IPS-15b (cell line): ENCODE data around the gene GPR150.
"Not testable (repeated sequence)": the region's sequence is repeated elsewhere in the genome, so short reads cannot be mapped to it uniquely, and the experiment has no call there.

Source experiments
- H3K27me3 ChIP-seq: one replicate; pipeline ENCODE4 v1.6.1; 2013; ENCODE audit warnings: low read length; ENCODE audit not compliant: control insufficient read depth, insufficient read depth
- H3K36me3 ChIP-seq: one replicate; pipeline ENCODE4 v1.6.1; 2013; ENCODE audit warnings: low read length; ENCODE audit not compliant: control insufficient read depth, insufficient read depth
- H3K4me1 ChIP-seq: one replicate; pipeline ENCODE4 v1.6.1; 2013; ENCODE audit warnings: mild to moderate bottlenecking, low read length; ENCODE audit not compliant: control insufficient read depth, insufficient read depth
- H3K4me3 ChIP-seq: one replicate; pipeline ENCODE4 v1.5.1; 2013; ENCODE audit warnings: low read depth, low read length
- H3K9ac ChIP-seq: one replicate; pipeline ENCODE4 v1.6.1; 2013; ENCODE audit warnings: low read depth, mild to moderate bottlenecking, low read length
- H3K9me3 ChIP-seq: one replicate; pipeline ENCODE4 v1.6.1; 2013; ENCODE audit warnings: mild to moderate bottlenecking, low read length; ENCODE audit not compliant: control insufficient read depth, insufficient read depth

Gene GPR150

DNA sequence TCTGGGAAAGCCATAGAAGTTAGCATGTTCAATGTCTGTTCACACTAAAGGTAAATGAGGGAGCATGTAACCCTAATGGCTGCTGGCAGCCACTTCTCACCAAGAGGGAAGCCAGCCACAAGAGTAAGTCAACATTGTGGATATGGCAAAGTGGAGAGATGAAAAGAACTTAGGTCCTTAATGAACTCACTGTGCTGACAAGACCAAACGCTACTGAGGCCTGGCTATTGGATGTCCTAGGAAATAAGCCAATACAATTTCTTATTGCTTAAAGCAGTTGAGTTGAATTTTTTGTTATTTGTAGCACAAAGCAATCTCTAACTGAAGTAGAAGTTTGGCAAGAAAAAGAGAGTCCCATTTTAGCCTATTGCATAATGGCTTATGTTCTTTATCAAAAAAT, 6.8 kb downstream of the GPR150 start:
- Histone ChIP-seq H3K27me3 (peaks cover 22% of the 10 kb centered on the region), H3K9me3 (peaks cover 10% of the 10 kb centered on the region), H3K4me1 (no peaks in the 10 kb centered on the region), H3K9ac (no peak overlapping the region), H3K4me3 (no peak overlapping the region), H3K36me3 (no peaks in the 10 kb centered on the region)

DNA sequence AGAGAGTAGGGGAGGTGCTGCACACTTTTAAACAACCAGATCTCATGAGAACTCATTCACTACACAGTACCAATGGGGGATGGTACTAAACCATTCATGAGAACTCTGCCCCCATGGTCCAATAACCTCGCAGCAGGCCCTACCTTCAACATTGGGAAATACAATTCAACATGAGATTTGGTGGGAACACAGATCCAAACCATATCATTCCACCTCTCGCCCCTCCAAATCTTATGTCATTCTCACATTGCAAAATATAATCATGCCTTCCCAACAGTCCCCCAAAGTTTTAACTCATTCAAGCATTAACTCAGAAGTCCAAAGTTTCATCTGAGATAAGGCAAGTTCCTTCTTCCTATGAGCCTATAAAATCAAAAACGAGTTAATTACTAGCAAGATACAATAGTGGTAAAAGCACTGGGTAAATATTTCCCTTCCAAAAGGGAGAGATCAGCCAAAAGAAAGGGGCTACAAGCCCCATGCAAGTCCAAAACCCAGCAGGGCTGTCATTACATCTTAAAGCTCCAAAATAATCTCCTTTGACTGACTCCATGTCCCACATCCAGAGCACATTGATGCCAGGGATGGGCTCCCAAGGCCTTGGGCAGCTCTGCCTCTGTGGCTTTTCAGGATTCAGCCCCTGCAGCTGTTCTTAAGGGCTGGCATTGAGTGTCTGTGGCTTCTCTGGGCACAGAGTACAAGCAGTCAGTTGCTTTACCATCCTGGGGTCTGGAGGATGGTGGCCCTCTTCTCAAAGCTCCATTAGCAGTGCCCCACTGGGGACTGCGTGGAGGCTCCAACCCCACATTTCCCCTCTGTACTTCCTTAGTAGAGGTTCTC, 8.3 kb downstream of the GPR150 start:
- H3K9me3 ChIP-seq: peaks cover 10% of the 10 kb centered on the region
- no peak overlapping the region for H3K9ac ChIP-seq
- H3K27me3 ChIP-seq: peaks cover 7% of the 10 kb centered on the region
- H3K4me1 ChIP-seq: no peaks in the 10 kb centered on the region
- H3K4me3 ChIP-seq: no peak overlapping the region
- no peaks in the 10 kb centered on the region for H3K36me3 ChIP-seq

DNA sequence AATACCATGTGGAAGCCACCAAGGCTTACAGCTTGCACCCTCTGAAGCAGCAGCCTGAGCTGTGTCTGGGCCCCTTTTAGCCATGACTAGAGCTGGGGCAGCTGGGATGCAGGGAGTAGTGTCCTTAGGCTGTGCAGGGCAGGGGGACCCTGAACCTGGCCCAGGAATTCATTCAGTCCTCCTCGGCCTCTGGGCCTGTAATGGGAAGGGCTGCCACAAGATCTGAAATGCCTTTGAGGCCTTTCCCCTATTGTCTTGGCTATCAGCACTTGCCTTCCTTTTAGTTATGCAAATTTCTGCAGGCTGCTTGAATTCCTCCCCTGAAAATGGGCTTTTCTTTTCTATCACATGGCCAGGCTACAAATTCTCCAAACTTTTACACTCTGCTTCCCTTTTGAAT, 9.0 kb downstream of the GPR150 start:
- H3K27me3 ChIP-seq: no peaks in the 10 kb centered on the region
- H3K4me1 ChIP-seq: no peaks in the 10 kb centered on the region
- H3K9ac ChIP-seq: no peak overlapping the region
- peaks cover 10% of the 10 kb centered on the region for H3K9me3 ChIP-seq
- H3K36me3 ChIP-seq: no peaks in the 10 kb centered on the region
- H3K4me3 ChIP-seq: no peak overlapping the region

DNA sequence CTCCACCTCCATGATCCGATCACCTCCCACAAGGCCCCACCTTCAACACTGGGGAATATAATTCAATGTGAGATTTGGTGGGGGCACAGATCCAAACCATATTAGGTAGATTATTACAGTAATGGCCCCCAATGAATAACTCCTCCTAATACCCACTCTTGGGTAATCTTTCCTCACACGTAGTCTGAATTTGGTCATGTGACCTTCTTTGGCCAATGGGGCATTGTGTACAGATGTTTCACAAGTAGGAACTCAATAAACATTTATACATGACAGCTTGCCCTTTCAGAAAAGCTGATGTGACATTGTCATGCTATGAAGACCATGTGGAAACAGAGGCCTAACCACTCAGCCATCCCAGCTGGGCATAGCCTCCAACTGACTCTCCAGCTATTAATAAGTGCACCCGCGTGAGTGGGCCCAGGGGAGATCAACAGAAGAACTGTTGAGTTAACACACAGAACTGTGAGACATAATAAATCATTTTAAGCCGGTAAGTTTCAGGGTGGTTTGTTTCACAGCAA, 10.6 kb downstream of the GPR150 start:
- H3K36me3 ChIP-seq: no peaks in the 10 kb centered on the region
- no peak overlapping the region for H3K4me3 ChIP-seq
- no peak overlapping the region for H3K9ac ChIP-seq
- H3K9me3 ChIP-seq: peaks cover 10% of the 10 kb centered on the region
- H3K4me1 ChIP-seq: no peaks in the 10 kb centered on the region
- no peaks in the 10 kb centered on the region for H3K27me3 ChIP-seq

DNA sequence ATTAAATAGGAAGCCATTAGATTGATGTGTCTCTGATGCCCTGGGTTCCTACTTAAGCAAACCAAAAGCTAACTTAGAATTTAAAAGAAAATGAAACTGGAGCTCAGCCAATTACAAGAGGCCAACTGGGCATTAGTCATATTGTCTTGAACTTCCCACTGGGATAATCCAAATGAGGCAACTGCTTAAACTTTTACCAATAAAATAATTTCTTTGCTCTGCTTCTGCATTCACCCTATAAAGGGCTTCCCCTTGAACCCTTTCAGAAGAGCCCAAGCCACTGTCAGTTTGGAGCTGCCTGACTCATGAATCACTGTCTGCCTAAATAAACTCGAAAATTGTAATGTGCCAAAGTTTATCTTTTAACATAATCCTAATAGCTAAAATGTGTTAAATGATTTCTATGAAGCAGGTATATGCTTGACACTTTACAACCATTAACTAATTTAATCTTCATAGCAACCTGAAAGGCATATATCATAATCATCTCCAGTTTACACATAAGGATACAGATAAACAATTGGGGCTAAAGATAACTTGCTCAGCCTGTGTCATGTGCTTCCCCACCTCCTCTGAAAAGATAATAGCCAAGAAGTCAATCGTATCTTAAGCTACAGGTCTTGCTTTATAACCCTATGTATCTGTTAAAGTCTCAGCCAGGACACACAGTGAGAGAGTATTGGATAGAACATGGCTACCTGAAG, 11.5 kb downstream of the GPR150 start:
- no peaks in the 10 kb centered on the region for H3K4me1 ChIP-seq
- H3K36me3 ChIP-seq: no peaks in the 10 kb centered on the region
- no peak overlapping the region for H3K4me3 ChIP-seq
- no peaks in the 10 kb centered on the region for H3K27me3 ChIP-seq
- no peak overlapping the region for H3K9ac ChIP-seq
- peaks cover 10% of the 10 kb centered on the region for H3K9me3 ChIP-seq

DNA sequence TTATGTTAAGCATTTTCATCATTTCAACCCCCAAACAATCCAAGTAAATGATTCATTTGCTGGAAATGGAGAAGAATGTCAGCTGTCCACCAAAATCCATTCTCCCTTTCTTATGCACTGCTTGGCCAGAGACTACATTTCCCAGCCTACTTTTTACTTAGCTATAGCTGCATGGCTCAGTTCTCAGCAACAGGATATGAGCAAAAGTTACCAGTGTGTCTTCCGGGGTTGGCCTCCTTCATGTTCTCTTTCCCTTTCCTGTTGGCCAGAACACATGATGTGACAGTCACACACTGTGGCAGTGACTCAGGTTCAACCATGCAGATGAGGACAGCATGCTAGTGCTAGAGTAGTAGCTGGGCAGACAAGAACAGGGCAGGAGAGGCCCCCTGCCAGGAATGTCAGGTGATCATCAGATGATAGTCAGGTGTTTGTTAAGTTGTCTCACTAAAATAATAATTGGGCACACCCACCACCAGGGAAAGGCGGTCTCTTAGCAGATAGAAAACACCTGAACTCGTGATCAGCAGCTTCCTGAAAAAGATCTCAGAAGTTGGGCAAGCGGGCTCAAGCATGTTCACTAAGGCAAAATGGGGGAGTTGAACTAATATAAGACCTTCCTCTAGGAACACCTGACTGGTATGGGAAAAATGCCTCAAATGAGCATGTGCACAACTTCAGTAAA, 12.2 kb downstream of the GPR150 start:
- H3K36me3 ChIP-seq: no peaks in the 10 kb centered on the region
- no peak overlapping the region for H3K4me3 ChIP-seq
- H3K9me3 ChIP-seq: peaks cover 10% of the 10 kb centered on the region
- H3K27me3 ChIP-seq: no peaks in the 10 kb centered on the region
- H3K4me1 ChIP-seq: no peaks in the 10 kb centered on the region
- no peak overlapping the region for H3K9ac ChIP-seq

DNA sequence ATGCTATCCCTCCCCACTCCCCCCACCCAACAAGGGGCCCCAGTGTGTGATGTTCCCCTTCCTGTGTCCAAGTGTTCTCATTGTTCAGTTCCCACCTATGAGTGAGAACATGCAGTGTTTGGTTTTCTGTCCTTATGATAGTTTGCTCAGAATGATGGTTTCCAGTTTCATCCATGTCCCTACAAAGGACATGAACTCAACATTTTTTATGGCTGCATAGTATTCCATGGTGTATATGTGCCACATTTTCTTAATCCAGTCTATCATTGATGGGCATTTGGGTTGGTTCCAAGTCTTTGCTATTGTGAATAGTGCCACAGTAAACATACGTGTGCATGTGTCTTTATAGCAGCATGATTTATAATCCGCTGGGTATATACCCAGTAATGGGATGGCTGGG, 13.1 kb downstream of the GPR150 start:
- H3K9ac ChIP-seq, H3K9me3 ChIP-seq, H3K36me3 ChIP-seq, H3K4me3 ChIP-seq, H3K4me1 ChIP-seq, H3K27me3 ChIP-seq: not testable (repeated sequence)

DNA sequence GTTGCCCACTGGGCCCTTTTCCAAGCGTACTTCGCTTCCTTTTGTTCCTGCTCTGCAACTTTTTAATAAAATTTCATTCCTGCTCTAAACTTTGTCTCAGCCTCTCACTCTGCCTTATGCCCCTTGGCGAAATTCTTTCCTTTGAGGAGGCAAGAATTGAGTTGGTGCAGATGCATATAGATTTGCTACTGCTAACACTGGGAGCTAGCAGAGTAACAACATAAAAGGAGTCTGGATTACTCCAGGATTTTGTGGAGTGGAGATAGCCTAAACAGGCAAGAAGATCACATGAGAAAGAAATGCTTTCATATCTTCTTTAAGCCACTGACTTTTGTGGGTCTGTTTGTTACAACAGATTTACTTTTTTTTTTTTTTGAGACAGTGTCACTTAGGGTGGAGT, 13.8 kb downstream of the GPR150 start:
- peaks cover 4% of the 10 kb centered on the region for H3K9me3 ChIP-seq
- H3K4me3 ChIP-seq: no peak overlapping the region
- H3K27me3 ChIP-seq: no peaks in the 10 kb centered on the region
- H3K36me3 ChIP-seq: no peaks in the 10 kb centered on the region
- no peaks in the 10 kb centered on the region for H3K4me1 ChIP-seq
- H3K9ac ChIP-seq: no peak overlapping the region

DNA sequence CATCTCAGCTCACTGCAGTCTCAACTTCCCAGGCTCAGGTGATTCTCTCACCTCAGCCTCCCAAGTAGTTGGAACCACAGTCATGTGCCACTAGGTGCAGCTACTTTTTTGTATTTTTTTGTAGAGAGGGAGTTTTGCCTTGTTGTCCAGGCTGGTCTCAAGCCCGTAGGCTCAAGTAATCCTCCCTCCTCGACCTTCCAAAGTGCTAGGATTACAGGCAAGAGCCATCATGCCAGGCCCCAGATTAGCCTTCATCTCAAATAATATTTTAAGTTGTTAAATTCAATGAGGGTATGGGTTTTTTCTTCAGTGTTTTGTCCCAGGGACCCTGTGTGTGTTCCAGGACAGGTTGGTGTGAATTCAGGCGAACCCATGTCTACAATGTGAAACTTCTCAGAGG, 14.2 kb downstream of the GPR150 start:
- H3K9ac ChIP-seq: no peak overlapping the region

DNA sequence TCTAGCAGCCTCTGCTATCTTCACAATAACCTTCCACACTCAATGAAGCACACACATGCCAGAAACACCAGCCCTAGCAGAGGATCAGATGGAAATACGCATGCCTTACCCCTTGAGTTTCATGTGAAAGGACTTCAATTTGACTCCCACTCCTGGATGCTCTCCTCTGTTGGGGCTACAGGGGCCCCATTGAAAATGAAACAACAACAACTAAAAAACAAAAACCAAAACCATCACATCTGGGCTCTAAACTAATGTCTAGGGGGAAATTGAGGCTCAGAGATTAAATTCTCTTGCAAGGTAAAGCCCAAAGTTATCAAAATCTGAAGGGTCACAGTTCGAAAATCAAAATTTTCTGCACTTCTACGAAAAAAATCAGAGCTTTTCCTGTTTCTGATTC, 18.7 kb downstream of the GPR150 start:
- H3K36me3 ChIP-seq: no peaks in the 10 kb centered on the region
- H3K9ac ChIP-seq: no peak overlapping the region
- no peaks in the 10 kb centered on the region for H3K4me1 ChIP-seq
- H3K9me3 ChIP-seq: no peaks in the 10 kb centered on the region
- no peak overlapping the region for H3K4me3 ChIP-seq
- H3K27me3 ChIP-seq: no peaks in the 10 kb centered on the region

More for the DNA sequence above, 14.2 kb downstream of the GPR150 start:
- Histone ChIP-seq H3K27me3 (no peaks in the 10 kb centered on the region), H3K36me3 (no peaks in the 10 kb centered on the region), H3K4me3 (no peak overlapping the region), H3K4me1 (no peaks in the 10 kb centered on the region), H3K9me3 (peaks cover under 1% of the 10 kb centered on the region)

DNA sequence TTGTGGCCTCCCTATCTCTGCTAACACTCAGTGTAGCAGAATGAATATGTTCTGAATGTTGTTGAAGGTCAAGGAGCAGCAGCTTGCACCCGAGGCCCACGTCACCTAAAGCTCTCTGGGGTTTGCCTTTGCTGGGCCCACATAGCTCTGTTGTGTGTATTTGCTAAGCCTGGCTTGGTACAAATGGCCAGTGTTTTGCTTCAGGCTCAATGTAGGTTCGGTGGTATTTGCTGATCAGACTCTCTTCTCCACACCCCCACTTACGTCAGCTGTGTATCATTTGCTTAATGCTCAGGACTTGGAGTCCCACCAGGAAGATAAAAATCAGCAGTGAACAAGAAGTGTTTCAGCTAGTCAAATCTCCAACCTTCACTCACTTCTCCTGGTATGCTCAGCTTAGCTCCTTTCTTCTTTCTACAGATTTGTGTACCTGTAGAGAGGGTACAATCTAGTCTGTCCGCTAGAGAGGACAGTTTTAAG, 21.9 kb downstream of the GPR150 start:
- H3K9ac ChIP-seq: no peak overlapping the region
- no peaks in the 10 kb centered on the region for H3K36me3 ChIP-seq
- H3K4me1 ChIP-seq: no peaks in the 10 kb centered on the region
- no peaks in the 10 kb centered on the region for H3K9me3 ChIP-seq
- peaks cover 2% of the 10 kb centered on the region for H3K27me3 ChIP-seq
- no peak overlapping the region for H3K4me3 ChIP-seq
